BE2C (cell line): ENCODE results near the gene TMEM82. TPM values are rescaled to one million over a fixed set of nuclear protein-coding genes. Genes with fewer than 3 reads are reported as not detected.
"Not testable (repeated sequence)": the region's sequence is repeated elsewhere in the genome, so short reads cannot be mapped to it uniquely, and the experiment has no call there.

Experiments used
- DNase-seq: peaks from one replicate; pipeline ENCODE4 v3.0.0-alpha.2; 2020
- H3K27me3 ChIP-seq: fragments of 250-450 bp; sonication (Bioruptor Pico); 2 replicates; pipeline ENCODE4 v1.5.1; 2020; ENCODE audit warnings: mild to moderate bottlenecking
- H3K36me3 ChIP-seq: fragments of 250-450 bp; sonication (Bioruptor Pico); 2 replicates; pipeline ENCODE4 v1.5.1; 2020; ENCODE audit warnings: mild to moderate bottlenecking
- H3K4me1 ChIP-seq: fragments of 250-450 bp; sonication (Bioruptor Pico); 2 replicates; pipeline ENCODE4 v1.5.1; 2020
- H3K4me3 ChIP-seq: 2 replicates; pipeline ENCODE4 v1.5.1; 2011; ENCODE audit warnings: low read depth, low read length
- H3K9me3 ChIP-seq: fragments of 250-450 bp; sonication (Bioruptor Pico); 2 replicates; pipeline ENCODE4 v1.5.1; 2020
- polyA plus RNA-seq: library from polyadenylated mRNA; unstranded; fragments of >200 nt; gene quantifications from one replicate; pipeline ENCODE4 v1.2.1, GENCODE V29; 2012; ENCODE audit warnings: low read depth, missing spikeins; ENCODE audit not compliant: insufficient read length, insufficient read depth
- TF ChIP-seq, protein P1 (sequence below): IDR thresholded peaks from 2 replicates; pipeline ENCODE4 v1.5.1; 2012; ENCODE audit warnings: mild to moderate bottlenecking, low read depth, low read length

TMEM82 gene
- not detected for polyA plus RNA-seq

DNA sequence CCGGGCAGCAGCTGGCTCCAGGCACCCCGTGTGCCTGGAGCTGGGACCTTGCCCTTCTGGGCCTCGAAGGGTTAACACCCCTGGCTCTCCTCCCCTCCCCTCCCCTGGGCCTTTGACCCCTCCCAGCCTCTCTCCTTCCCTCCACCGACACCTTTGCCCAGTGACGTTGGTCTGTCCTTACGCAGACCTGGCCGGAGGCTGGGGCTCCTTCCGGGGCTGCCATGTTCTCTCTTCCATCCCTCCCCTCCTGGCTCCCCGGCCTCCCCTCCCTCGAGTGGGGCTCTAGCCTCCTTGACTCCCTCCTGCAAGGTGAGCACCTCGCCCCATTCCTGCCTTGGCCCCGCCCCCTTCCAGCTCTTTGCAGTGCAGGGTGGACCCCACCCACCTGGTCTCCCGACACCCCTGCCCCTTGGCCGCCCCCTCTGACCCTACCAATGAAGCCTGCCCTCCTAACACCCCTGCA is at the start of gene TMEM82:
TMEM82 (plus strand) TSS at position 161 of the 463 bp plus-strand sequence; CDS start at position 222, 61 bp downstream.
- Histone ChIP-seq H3K4me3 (no peak within 1 kb of the TSS), H3K9me3 (no peaks in the 10 kb centered on the region)
- no peak for DNase-seq

DNA sequence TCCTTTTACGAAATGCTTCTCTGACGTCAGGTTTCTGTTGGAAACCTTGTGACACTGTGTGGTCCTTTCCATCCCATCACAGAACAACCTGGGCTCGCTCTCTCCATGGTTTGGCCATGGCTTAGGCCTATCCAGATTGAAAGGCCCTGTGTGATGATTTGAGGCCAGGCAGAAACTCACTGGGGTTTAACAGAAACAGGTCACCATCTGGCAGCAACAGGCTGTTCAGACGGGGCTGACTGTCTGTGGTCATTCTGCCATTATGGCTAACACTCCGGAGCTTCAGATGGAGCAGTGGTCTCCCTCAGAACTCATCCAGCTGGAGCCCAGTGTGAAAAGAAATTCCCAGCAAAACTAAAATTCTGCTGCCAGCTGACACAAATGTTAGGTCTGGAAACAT is 48.9 kb upstream of the TMEM82 start:
- TF ChIP-seq, protein P1, sequence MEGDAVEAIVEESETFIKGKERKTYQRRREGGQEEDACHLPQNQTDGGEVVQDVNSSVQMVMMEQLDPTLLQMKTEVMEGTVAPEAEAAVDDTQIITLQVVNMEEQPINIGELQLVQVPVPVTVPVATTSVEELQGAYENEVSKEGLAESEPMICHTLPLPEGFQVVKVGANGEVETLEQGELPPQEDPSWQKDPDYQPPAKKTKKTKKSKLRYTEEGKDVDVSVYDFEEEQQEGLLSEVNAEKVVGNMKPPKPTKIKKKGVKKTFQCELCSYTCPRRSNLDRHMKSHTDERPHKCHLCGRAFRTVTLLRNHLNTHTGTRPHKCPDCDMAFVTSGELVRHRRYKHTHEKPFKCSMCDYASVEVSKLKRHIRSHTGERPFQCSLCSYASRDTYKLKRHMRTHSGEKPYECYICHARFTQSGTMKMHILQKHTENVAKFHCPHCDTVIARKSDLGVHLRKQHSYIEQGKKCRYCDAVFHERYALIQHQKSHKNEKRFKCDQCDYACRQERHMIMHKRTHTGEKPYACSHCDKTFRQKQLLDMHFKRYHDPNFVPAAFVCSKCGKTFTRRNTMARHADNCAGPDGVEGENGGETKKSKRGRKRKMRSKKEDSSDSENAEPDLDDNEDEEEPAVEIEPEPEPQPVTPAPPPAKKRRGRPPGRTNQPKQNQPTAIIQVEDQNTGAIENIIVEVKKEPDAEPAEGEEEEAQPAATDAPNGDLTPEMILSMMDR, result no peak
- no peak for DNase-seq
- Histone ChIP-seq H3K4me3 (no peak overlapping the region), H3K36me3 (no peaks in the 10 kb centered on the region), H3K4me1 (no peaks in the 10 kb centered on the region), H3K9me3 (no peaks in the 10 kb centered on the region), H3K27me3 (no peaks in the 10 kb centered on the region)

More for the DNA sequence above, at the start of gene TMEM82:
- Histone ChIP-seq H3K36me3 (no peaks in the 10 kb centered on the region), H3K4me1 (no peaks in the 10 kb centered on the region), H3K27me3 (no peaks in the 10 kb centered on the region)
- TF ChIP-seq, protein P1, result no peak

DNA sequence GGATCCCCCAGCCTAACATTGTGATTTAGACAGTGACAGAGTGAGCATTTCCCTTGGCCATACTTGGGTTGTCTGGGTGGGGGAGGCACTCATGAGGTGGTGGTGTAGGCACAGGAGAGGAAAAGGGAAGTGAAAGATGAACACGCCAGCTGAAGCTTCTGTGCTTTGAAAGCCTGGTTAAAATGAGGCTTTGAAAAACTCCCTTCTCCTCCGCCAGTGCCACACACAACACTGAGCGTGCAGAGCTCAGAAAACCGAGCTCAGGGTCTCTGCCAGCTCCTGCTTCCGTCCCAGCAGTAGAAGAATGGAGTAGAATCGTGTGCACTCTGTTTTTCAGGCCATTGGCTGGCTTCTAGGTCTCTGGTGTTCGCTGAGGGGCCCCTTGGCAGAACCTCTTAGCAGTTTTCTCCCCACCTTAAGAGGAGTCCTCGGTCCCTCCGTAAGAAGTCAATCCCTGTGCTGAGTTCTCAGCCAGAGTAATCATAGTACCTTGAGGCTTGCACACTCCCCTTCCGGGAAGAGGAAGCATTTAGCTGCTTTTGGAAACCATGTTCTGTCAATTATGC is 45.3 kb upstream of the TMEM82 start:
- DNase-seq, result no peak
- Histone ChIP-seq H3K27me3 (no peaks in the 10 kb centered on the region), H3K36me3 (no peaks in the 10 kb centered on the region), H3K9me3 (no peaks in the 10 kb centered on the region), H3K4me1 (no peaks in the 10 kb centered on the region), H3K4me3 (no peak overlapping the region)
- TF ChIP-seq, protein P1, result no peak

DNA sequence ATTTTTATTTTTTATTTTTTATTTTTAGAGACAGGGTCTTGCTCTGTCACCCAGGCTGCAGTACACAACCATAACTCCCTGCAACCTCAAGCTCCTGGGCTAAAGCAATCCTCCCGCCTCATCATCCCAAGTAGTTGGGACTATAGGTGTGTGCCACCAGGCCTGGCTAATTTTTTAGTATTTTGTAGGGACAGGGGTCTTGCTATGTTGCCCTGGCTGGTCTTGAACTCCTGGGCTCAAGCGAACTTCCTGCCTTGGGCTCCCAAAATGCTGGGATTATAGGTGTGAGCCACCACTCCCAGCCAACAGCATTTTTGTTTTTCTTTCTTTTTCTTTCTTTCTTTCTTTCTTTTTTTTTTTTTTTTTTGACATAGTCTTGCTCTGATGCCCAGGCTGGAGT is 44.1 kb upstream of the TMEM82 start:
- DNase-seq, result no peak
- H3K9me3 ChIP-seq, result no peaks in the 10 kb centered on the region
- H3K36me3 ChIP-seq, result no peaks in the 10 kb centered on the region
- H3K27me3 ChIP-seq, result no peaks in the 10 kb centered on the region
- H3K4me1 ChIP-seq, result no peaks in the 10 kb centered on the region
- no peak overlapping the region for H3K4me3 ChIP-seq
- TF ChIP-seq, protein P1, result no peak

DNA sequence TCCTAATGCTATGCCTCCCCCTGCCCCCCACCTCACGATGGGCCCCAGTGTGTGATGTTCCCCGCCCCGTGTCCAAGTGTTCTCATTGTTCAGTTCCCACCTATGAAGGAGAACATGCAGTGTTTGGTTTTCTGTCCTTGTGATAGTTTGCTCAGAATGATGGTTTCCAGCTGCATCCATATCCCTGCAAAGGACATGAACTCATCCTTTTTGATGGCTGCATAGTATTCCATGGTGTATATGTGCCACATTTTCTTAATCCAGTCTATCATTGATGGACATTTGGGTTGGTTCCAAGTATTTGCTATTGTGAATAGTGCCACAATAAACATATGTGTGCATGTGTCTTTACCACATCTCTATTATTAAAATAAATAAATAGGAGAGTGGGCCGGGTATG is 43.0 kb upstream of the TMEM82 start:
- H3K9me3 ChIP-seq, H3K27me3 ChIP-seq: not testable (repeated sequence)

DNA sequence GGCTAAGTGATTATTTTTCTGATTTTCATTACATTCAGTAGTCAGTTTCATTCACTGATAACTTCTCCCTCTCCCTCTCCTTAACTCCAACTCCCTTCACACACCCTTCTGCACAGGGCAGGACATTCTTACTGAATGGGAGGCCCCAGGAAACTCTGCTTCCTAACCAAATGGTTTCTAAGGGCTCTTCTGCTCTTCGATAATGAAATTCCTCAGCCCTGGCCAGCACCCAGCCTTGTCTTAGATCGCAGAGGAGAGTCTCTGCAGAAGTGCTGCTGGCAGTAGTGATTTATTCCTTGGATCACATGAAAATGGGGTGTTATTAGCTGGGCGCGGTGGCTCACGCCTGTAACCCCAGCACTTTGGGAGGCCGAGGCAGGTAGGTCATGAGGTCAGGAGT is 41.8 kb upstream of the TMEM82 start:
- no peak for DNase-seq
- no peaks in the 10 kb centered on the region for H3K4me1 ChIP-seq

More for the DNA sequence above, 43.0 kb upstream of the TMEM82 start:
- H3K4me3 ChIP-seq, H3K36me3 ChIP-seq, H3K4me1 ChIP-seq, DNase-seq: not testable (repeated sequence)

More for the DNA sequence above, 41.8 kb upstream of the TMEM82 start:
- no peaks in the 10 kb centered on the region for H3K27me3 ChIP-seq
- TF ChIP-seq, protein P1, result no peak
- no peaks in the 10 kb centered on the region for H3K9me3 ChIP-seq
- H3K4me3 ChIP-seq, result no peak overlapping the region
- no peaks in the 10 kb centered on the region for H3K36me3 ChIP-seq
